Left renal cortex interstitium (tissue), 4 donors: Measurements from ENCODE around the gene MYT1. TPM values are rescaled to one million over a fixed set of nuclear protein-coding genes. Genes with fewer than 3 reads are reported as not detected.
A peak's percentile ranks its signal among the peaks of the same experiment; 100 is the strongest.
"Not testable (repeated sequence)": the region's sequence is repeated elsewhere in the genome, so short reads cannot be mapped to it uniquely, and the experiment has no call there.

ENCODE experiments used
- DNase-seq, 4 donors: peaks; one replicate each; pipeline ENCODE4 v3.0.0-alpha.2; 2013; ENCODE audit warnings: low read depth in 4 of 4, low spot score in 2 of 4, missing footprints in 1 of 4
- polyA plus RNA-seq, 4 donors: library from polyadenylated mRNA; unstranded; fragments of 120-200 nt; gene quantifications; one replicate each; pipeline ENCODE4 v1.2.1, GENCODE V29; 2013; ENCODE audit not compliant: insufficient read length in 4 of 4

Gene MYT1
- polyA plus RNA-seq, 4 donors: 0.21 to 0.76 (median 0.44) TPM

DNA sequence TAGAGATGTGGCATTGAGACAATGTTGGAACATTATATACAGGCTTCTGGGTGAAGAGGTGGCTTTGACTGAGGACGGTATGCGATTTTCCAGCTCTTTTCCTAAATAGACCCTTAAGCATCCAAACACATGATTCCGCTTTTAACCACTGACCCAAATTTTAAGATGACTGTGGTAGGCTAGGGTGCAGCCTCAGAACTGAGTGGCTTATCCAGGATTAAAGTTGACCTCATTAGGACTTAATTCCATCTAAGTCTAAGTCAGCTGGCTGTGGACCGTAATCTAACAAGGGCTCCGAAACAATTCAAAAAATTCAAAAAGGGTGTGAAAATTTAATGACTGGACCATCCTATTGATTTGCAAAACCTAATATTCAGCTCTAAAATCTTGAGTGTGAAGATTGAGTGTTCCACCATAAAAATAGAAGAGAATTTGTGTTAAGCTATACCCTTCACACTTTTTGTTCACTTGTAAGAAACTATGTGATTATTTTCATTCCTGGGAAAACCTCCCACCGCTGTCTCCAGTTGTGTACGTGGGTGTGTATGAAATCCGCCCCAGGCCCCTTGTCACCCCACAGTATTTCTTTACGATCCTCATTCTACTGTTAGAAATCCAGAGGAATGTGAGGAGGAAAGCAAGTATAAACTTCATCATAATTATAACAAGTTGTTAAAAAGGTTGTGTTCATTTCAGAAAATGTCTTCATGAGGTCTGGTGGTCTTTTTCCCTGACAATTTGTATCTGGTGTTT is 94.0 kb downstream of the MYT1 start:
- no peak for DNase-seq

DNA sequence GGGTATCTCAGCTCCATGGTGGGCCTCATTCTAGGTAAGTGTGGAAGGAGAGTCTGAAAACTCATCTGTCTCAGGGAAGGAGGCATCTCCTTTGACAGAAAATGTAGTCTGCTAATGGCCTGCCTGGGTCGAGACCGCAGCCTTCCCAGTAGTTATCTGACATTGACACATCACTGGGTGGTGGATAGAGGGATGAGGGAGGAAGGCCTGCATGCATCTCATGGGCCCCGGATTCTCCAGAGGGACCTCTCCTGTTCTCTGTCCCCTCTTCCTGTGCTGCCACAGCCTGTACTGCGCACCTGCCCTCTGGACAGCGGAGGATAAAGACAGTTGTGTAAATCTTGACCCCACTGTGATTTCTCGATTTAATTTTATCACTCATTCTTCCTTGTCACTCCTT is 96.0 kb downstream of the MYT1 start:
- DNase-seq: no peak

DNA sequence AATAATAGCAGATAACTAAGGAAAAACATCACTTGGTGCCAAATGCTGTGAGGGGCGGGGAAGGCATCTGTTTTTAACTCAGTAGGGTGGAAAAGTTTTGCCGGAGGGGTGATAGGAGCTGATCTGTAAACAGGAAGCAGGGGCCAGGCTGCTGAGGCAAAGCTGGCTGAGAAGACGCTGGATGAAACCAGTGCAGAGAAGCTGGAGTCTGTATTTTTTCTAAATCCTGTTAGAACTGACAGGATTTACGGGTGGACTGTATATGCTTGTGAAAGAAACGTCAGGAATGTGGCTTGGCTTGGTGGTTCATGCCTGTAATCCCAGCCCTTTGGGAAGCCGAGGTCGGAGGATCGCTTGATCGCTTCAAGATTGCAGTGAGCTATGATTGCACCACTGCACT is 96.9 kb downstream of the MYT1 start:
- peak; percentile 24 to 53 (median 42) for DNase-seq

DNA sequence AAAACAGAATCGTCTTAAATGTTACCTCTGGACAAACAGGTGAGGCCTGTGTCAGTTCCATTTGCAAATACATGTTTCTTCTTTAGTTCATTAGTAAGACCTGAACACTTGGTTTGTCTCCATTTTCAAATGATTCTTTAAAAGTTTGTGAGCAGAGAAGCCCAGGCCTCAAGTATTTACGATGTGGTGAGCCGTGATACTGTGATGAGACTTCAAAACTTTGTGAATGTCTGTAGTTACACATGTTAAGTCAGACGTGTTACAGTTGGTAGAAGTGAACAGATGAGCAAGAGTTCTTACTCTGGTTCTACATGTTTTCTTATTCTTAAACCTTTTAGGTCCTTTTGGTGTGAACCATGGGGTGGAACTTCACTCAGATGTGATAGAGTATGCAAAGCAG is 99.8 kb downstream of the MYT1 start:
- no peak for DNase-seq

DNA sequence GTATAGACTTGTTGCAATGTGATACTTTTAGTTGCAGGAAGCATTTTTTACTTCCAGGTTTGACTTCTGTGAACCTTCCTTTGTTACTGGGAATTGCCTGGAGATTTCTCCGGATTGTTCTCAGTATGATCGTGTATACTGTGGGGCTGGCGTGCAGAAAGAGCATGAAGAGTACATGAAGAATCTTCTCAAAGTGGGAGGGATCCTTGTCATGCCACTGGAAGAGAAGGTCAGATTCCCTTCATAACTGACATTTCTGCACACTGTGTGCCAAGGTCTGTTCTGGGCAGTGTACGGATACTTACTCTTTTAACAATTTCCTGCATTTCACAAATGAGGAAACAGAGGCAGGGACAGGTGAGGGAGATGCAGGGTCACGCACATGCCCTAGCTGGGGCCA is 100.9 kb downstream of the MYT1 start:
- no peak for DNase-seq

DNA sequence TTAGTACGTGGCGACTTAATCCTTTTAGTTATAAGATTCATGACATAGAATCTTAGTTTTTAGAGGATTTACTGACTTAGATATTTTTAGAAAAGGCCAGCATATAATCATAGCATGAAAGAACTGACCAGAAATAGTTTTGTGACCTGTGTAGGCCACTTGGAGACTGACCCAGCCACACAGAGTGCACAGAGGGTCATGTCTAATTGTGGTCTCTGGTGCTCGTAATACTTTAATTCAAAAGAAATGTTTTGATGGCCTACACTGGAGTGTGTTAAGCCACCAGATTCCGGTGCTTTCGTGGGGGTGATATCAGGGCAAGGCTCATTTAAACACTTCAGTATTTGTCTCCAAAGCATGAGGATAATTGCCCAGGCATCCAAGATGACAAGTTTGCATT is 102.7 kb downstream of the MYT1 start:
- DNase-seq: no peak

DNA sequence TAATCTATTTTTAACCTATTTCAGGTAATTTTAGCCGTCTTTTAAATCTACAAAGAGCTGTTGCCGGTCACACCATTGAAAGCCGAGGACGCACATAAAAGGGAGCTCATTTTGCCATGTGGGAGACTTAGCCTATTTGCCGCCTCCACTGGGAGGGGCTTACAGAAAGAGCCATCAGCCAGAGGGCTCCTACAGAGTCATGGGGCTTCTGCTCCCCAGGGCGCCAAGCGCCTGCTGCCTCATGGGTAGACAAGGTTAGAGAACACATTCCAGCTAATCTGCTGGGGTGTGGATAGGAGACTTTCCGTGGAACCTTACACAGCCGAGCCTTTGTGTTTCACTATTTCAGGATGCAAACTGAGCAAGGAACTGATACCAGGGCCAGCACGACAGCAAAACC is 103.9 kb downstream of the MYT1 start:
- no peak for DNase-seq

DNA sequence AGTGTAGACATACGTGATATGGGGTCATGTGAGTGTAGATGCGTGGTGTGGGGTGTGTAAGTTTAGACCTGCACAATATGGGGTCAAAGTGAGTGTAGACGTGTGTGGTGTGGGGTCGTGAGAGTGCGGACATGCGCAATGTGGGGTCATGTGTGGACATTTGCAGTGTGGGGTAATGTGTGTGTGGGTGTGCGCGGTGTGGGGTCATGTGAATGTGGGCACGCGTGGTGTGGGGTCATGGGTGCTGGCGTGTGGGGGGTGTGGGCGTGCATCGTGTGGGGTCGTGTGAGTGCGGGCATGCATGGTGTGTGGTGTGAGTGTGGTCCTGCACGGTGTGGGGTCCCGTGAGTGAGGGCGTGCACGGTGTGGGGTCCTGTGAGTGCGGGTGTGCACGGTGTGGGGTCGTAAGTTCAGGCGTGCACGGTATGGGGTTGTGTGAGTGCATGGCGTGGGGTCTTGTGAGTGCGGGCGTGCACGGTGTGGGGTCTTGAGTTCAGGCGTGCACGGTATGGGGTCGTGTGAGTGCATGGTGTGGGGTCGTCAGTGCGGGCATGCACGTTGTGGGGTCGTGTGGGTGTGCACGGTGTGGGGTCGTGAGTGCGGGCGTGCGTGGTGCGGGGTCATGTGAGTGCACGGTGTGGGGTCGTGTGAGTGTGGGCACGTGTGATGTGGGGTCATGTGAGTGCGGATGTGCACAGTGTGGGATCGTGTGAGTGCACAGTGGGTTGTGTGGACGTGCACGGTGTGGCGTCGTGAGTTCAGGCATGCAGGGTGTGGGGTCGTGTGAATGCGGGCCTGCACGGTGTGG is 105.6 kb downstream of the MYT1 start:
- no peak for DNase-seq

DNA sequence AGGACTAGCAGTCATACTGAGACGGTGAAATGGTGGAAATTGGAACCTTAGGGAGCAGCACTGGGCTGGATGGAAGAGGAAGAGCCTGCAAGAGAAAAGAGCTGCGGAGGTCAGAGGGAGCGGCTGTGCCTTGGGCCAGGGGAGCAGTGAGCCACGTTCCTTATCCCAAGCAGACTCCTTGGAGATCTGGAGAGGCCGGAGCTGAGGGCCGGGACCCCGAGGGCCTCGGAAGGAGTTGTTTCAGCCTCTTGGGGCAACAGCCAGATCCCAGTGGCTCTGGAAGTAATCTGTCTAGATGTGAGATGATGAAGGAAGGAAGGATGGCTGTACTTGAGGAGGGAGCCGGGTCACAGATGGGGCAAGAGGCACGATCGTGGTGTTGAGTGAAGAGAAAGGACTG is 107.4 kb downstream of the MYT1 start:
- no peak for DNase-seq

DNA sequence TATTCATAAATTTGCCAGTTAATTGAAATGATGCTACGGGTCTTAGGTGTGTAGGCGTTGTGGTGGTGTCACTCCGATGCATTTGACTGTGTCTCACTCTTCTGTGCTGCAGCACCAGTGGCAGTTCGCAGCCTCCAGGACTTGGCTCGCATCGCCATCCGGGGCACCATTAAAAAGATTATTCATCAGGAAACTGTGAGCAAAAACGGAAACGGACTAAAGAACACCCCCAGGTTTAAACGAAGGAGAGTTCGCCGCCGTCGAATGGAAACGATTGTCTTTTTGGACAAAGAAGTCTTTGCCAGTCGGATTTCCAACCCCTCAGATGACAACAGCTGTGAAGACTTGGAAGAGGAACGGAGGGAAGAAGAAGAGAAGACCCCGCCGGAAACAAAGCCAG is 108.9 kb downstream of the MYT1 start:
- no peak for DNase-seq

DNA sequence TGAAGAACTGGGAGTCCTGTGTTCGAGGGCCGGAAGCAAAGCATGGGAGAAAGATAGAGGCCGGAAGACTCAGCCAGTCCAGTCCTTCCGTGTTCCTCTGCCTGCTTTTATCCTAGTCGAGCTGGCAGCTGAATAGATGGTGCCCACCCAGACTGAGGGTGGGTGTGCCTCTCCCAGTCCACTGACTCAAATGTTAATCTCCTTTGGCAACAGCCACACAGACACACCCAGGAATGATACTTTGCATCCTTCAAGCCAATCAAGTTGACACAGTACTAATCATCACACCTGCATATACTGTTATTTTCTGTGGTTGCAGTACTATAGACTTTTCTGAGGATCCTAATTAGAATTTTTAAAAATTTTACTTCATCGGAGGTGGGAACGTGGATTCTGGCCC is 112.6 kb downstream of the MYT1 start:
- DNase-seq: no peak

DNA sequence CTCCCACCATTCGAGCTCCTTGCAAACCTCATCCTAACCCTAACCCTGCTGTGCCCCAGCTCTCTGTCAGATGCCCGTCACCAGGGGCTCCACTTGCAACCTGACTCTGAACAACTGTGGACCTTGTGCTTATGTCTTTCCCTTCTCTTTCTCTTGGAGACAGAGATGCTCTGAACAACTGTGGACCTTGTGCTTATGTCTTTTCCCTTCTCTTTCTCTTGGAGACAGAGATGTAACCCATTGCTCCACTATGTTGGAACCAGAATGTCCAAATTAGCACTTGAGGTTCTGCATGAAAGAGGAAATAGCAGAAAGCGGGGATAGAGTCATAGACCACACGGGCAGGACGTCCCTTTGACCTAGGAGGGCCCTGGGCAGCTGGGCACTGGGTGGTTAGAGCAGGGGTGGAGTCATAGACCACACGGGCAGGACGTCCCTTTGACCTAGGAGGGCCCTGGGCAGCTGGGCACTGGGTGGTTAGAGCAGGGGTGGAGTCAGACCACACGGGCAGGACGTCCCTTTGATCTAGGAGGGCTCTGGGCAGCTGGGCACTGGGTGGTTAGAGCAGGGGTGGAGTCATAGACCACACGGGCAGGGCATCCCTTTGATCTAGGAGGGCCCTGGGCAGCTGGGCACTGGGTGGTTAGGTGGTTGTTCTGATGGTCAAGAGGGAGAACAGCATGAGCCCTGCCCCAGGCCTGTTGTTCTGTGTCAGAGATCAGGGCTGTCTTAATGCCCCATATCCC is 113.5 kb downstream of the MYT1 start:
- no peak for DNase-seq

DNA sequence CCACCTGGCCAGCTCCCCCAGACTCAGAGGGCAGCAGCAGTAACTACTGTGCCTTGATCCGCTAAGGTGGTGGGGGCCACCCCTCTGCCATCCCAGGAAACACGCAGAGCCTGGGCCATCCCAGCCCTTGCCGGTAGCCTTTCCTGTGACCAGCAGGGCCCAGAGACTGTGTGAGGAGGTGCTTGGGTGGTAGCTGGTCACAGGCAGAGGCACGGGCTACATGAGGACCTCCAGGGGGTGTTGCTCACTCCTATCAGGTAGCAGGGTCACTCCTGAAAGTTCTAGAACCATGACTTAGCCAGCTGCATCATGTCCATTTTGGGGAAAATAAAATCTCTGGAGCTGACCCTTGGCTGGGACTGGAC is 114.0 kb downstream of the MYT1 start:
- DNase-seq: no peak

DNA sequence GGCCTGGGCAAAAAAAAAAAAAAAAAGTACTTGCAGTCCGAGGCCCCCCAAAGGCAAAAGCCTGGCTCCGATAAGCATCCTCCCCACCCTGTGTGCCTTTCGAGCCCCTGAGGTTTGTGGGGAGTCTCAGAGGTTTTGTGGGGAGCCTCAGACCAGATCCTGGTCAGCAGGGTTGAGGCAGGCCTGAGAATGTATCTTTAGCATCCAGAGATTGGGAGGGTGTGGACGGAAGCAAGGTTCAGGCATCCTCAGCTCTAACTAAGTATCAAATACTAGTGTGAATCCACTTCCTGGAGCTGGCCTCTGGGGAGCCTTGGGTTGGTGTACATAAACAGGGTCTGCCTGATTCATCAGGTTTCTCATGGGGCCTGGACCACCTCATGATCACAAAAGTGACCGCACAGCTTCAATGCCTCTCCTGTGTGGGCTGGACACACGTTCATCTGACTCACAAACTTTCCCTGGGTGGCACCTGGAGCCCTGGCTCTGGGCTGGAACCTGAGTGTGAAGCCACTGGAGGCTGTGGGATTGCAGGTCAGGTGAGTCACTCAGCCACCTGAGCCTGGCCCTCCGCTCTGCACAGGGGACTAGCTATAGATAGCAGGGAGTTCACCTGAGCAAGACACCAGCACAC is 115.7 kb downstream of the MYT1 start:
- DNase-seq: no peak

DNA sequence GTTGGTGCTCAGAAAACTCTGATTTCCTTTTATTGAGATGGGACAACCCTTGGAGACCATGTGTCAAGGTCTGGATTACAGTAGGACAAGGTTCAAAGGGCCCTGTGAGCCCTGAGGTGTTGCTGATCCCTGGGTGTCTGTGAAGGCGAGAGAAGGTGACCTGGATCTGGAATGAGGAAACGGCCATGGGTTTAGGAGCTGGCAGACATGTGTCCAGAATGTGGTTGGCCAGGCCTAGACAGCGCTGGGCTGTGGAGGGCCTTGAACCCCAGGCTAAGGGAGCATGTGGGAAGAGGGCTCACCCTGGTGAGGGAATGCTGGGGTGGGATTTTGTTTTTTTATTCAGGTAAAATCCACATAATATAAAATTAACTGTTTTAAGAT is 116.2 kb downstream of the MYT1 start:
- no peak for DNase-seq

DNA sequence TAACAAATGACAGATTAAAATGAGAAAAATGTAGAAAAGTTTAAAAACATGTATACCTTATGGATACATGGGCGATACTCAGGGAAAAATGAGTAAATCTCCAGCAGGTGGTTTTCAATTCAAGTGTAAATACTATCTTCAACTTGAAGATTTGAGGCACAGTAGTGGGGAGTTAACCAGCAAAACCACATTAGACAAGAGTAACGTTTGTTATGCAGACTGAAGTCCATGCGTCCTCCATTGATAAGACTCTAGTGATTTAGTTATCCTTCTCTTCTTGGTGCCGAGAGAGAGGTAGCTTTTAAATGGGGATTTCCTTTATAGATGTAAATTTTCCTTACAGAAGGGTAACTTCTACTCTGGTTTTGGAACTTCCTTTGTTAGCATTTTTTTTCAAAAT is 119.4 kb downstream of the MYT1 start:
- DNase-seq: no peak

DNA sequence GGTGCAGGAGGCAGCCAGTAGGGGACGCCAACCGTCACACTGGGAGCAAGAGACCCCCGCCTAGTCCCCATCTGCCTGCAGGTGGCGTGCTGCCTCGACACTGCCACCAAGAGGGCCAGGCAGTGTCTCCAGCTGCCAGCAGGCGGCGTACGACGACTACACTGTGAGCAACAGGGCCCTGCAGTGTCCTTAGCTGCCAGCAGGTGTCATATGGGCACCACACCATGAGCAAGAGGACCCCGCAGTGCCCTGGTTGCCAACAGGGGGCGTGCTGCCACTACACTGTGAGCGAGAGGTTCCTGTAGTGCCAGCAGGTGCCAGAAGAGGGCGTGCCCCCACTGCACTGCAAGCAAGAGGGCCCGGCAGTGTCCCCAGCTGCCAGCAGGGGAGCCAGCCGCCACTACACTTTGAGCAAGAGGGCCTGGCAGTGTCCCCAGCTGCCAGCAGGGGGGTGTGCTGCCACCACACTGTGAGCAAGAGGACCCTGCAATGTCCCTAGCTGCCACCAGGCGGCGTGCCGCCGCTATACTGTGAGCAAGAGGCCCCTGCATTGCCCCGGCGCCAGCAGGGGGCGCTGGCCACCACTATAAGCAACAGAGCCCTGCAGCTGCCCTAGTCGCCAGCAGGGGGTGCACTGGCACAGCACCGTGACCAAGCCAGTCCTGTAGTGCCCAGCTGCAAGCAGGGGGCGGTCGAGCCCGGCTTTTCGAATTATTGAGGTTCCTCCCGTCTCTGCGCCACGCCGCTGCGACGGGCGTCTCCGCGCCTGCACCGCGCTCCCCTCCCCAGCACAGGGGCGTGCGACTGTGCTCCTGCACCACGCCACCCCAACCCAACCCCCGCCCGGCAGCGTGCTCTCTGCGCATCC is 121.6 kb downstream of the MYT1 start:
- DNase-seq: not testable (repeated sequence)

DNA sequence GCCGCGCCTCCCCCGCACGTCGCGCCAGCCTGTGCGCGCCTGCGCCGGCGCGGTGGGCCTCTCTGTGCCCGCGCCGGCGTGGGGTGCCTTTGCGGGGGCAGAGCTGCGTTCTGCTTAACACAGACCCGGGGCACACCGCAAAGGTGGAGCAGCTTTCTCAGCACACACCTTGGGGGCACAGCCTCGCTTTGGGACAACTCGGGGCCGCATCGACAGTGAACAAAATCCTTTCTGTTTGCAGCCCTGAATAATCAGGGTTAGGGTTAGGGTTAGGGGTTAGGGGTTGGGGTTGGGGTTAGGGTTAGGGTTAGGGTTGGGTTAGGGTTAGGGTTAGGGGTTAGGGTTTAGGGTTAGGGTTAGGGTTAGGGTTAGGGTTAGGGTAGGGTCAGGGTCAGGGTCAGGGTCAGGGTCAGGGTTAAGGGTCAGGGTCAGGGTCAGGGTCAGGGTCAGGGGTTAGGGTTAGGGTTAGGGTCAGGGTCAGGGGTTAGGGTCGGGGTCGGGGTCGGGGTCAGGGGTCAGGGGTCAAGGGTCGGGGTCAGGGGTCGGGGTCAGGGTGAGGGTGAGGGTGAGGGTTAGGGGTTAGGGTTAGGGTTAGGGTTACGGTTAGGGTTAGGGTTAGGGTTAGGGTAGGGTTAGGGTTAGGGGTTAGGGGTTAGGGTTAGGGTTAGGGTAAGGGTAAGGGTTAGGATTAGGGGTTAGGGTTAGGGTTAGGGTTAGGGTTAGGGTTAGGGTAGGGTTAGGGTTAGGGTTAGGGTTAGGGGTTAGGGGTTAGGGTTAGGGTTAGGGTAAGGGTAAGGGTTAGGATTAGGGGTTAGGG is 122.4 kb downstream of the MYT1 start:
- DNase-seq: not testable (repeated sequence)

DNA sequence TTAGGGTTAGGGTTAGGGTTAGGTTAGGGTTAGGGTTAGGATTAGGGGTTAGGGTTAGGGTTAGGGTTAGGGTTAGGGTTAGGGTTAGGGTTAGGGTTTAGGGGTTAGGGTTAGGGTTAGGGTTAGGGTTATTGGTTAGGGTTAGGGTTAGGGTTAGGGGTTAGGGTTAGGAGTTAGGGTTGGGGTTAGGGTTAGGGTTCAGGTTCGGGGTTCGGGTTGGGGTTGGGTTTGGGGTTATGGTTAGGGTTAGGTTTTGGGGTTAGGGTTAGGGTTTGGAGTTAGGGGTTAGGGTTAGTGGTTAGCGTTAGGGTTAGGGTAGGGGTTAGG is 123.0 kb downstream of the MYT1 start:
- not testable (repeated sequence) for DNase-seq
